ENCODE results near the gene BSDC1. TPM values are rescaled to one million over a fixed set of nuclear protein-coding genes. Genes with fewer than 3 reads are reported as not detected.

BSDC1 gene
- total RNA-seq, 2 experiments from 2014 or later = 39.8 to 43.3 TPM

DNA sequence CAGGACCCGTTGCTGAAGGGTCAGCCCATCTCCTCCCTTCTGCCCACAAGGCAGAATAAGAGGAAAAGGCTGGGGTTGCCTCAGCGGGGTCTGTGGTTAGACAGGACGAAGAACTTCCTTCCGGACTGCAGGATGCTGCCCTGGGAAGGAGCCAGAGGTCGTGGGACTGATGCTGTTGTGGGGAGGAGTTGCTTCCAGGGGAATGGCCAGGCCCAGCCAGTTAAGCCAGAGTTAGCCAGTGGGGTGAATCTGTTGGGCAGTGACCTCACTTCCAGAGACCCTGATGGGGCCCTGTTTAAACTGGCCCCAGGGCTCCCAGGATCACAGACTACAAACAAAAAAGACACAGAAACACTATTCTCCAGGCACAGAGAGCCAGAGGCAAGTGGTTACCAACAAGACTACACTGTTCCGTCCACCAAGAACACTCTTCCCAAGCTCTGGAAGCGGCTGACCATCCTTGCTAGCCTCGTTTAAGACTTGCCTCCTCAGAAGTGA is 45.0 kb downstream of the BSDC1 start:
- H3K27me3 Mint-ChIP-seq = no peaks in the 10 kb centered on the region
- no peak overlapping the region for H3K4me3 Mint-ChIP-seq
- DNase-seq (no peak), ATAC-seq (no peak)
- no peak overlapping the region for H3K27ac Mint-ChIP-seq
- CTCF ChIA-PET = no interaction called here
- H3K9me3 Mint-ChIP-seq (ENCODE audit: low read depth) = no peaks in the 10 kb centered on the region
- H3K4me1 Mint-ChIP-seq = peaks cover 39% of the 10 kb centered on the region
- H3K36me3 Mint-ChIP-seq = no peaks in the 10 kb centered on the region

DNA sequence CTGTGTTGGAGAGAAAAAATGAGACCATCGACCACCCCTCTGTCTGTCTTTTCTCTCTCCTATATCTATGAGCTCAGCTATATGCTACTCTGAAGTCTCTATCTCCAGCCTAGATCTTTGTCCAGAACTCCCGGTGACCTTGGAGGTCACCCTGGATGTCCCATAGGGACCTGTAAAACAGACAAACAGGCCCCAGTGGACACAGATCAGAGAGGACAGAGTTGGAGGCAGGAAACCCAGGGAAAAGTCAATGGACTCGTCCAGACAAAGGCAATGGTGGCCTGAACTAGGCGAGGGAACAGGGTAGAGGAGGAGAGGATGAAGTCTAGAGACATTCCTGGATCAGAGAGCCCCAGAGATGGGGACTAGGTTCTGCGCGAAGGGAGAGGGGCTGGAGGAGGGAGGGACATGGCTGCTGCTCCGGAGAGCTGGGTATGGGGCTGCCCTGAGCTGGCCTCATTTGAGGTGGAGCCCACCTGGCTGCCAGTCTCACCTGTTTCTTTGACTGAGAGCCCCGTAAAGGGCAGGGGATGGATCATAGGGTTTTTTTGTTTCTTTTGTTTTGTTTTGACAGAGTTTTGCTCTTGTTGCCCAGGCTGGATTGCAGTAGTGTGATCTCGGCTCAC is 47.6 kb downstream of the BSDC1 start:
- H3K9me3 Mint-ChIP-seq (ENCODE audit: low read depth) = no peaks in the 10 kb centered on the region

DNA sequence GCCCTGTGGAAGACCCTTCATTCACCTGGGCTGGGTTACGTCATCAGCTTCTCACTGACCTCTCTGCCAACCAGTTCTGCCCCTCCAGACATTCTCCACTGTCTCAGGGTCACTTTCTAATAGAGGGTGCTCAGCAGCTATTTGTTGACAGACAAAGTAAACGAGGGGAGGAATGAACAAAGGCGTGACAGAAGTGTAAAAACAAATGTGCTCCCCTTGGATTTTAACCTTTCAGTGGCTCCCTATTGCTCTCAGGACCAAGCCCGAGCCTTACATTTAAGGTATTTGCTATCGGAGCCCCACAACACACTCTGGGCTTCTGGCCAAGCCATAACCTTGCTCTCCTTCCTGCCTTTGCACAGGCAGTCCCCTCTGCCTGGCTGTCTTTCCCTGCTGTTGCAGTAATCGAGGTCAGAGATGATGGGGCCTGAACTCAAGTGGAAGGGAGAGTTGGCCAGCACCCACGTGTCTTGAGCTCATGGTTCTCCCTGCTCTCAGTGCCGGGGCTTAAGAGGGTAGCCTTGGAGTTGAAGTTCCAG is 48.9 kb downstream of the BSDC1 start:
- no peak overlapping the region for H3K4me3 Mint-ChIP-seq
- ATAC-seq (no peak), DNase-seq (no peak)
- no peaks in the 10 kb centered on the region for H3K36me3 Mint-ChIP-seq
- H3K9me3 Mint-ChIP-seq (ENCODE audit: low read depth) = no peaks in the 10 kb centered on the region
- H3K4me1 Mint-ChIP-seq = peaks cover 34% of the 10 kb centered on the region
- no peaks in the 10 kb centered on the region for H3K27me3 Mint-ChIP-seq
- H3K27ac Mint-ChIP-seq = no peak overlapping the region
- CTCF ChIA-PET = interaction anchor here (1.2 to 1.9 kb wide), 4 partner anchors 10 to 27 kb away, joined by 3 to 11 read pairs (median 4); partner anchors contain the start of gene MARCKSL1

More for the DNA sequence above, 47.6 kb downstream of the BSDC1 start:
- CTCF ChIA-PET = no interaction called here
- H3K4me3 Mint-ChIP-seq = no peak overlapping the region
- H3K4me1 Mint-ChIP-seq = peaks cover 38% of the 10 kb centered on the region
- DNase-seq (no peak), ATAC-seq (no peak)
- no peaks in the 10 kb centered on the region for H3K27me3 Mint-ChIP-seq
- no peak overlapping the region for H3K27ac Mint-ChIP-seq
- no peaks in the 10 kb centered on the region for H3K36me3 Mint-ChIP-seq

DNA sequence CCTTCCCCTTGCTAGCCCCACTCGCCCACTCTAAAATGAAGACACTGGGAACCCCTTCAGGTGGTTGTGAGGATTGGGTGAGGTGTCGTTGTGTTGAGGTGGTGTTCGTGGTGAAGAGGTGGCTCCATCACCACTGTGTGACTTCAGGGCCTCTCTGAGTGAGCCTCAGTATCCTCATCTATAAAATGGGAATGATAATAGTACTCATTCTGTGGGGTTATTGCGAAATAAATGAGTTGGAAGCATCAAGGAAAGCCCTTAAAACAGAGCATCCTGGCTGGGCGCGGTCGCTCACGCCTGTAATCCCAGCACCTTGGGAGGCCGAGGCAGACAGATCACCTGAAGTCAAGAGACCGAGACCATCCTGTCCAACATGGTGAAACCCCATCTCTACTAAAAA is 51.5 kb downstream of the BSDC1 start:
- DNase-seq (no peak), ATAC-seq (peak; percentile 6)
- no peak overlapping the region for H3K4me3 Mint-ChIP-seq
- H3K27me3 Mint-ChIP-seq = no peaks in the 10 kb centered on the region
- H3K9me3 Mint-ChIP-seq (ENCODE audit: low read depth) = no peaks in the 10 kb centered on the region
- CTCF ChIA-PET = interaction anchor here (1.1 to 1.9 kb wide), 2 partner anchors 16 to 29 kb away, joined by 3 to 4 read pairs; no protein-coding TSS in a partner anchor
- no peak overlapping the region for H3K27ac Mint-ChIP-seq
- no peaks in the 10 kb centered on the region for H3K36me3 Mint-ChIP-seq
- peaks cover 24% of the 10 kb centered on the region for H3K4me1 Mint-ChIP-seq

DNA sequence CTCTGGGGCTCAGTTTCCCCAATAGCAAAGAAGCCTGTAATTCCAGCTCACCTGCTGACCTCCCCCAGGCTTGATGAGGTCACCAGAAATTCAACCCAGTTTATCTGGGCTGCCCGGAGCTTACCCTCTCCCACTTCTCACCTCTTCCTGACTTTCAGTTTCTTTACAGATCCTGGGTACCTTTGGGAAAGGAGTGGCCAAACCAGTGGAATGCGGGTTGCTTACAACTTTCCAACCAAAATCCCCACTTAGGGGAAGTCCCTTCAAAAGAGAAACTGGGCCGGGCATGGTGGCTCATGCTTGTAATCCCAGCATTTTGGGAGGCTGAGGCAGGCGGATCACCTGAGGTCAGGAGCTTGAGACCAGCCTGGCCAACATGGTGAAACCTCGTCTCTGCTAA is 52.3 kb downstream of the BSDC1 start:
- no peaks in the 10 kb centered on the region for H3K9me3 Mint-ChIP-seq (ENCODE audit: low read depth)
- CTCF ChIA-PET = interaction anchor here (1.1 to 1.9 kb wide), 4 partner anchors 9 to 30 kb away, joined by 3 to 4 read pairs (median 4); no protein-coding TSS in a partner anchor
- H3K4me1 Mint-ChIP-seq = peaks cover 31% of the 10 kb centered on the region
- no peak overlapping the region for H3K4me3 Mint-ChIP-seq
- H3K27ac Mint-ChIP-seq = no peak overlapping the region
- ATAC-seq (no peak), DNase-seq (no peak)
- H3K27me3 Mint-ChIP-seq = no peaks in the 10 kb centered on the region
- H3K36me3 Mint-ChIP-seq = no peaks in the 10 kb centered on the region

DNA sequence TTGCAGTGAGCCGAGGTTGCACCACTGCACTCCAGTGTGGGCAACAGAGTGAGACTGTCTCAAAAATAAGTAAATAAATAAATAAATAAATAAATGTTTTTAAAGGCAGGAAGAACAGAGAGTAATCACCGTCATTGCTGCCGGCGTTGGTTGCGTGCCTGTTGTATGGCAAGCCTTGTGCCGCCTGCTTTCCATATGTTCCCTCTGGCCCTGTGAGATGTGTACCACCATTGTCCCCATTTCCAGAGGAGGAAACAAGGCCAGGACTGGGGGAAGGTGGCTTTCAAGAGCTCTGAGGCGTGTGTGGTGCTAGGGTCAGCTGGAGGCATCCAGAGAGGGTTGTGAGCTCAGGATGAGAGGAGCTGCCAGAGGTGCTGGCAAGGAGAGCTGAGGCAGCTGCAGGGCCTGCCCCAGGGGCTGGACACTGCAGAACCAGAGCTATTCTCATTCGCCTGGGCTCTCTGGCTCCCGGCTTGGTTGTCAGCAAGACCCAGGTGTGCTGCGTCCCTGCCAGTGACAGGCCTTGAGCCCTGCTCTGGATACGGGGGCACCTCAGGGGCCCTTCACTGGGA is 53.0 kb downstream of the BSDC1 start:
- no peaks in the 10 kb centered on the region for H3K9me3 Mint-ChIP-seq (ENCODE audit: low read depth)
- H3K36me3 Mint-ChIP-seq = no peaks in the 10 kb centered on the region
- H3K4me3 Mint-ChIP-seq = no peak overlapping the region
- no peaks in the 10 kb centered on the region for H3K27me3 Mint-ChIP-seq
- CTCF ChIA-PET = interaction anchor here (1.1 to 1.4 kb wide), 2 partner anchors 10 to 31 kb away, joined by 3 to 4 read pairs; no protein-coding TSS in a partner anchor
- DNase-seq (no peak), ATAC-seq (no peak)
- H3K27ac Mint-ChIP-seq = no peak overlapping the region
- H3K4me1 Mint-ChIP-seq = peaks cover 37% of the 10 kb centered on the region

DNA sequence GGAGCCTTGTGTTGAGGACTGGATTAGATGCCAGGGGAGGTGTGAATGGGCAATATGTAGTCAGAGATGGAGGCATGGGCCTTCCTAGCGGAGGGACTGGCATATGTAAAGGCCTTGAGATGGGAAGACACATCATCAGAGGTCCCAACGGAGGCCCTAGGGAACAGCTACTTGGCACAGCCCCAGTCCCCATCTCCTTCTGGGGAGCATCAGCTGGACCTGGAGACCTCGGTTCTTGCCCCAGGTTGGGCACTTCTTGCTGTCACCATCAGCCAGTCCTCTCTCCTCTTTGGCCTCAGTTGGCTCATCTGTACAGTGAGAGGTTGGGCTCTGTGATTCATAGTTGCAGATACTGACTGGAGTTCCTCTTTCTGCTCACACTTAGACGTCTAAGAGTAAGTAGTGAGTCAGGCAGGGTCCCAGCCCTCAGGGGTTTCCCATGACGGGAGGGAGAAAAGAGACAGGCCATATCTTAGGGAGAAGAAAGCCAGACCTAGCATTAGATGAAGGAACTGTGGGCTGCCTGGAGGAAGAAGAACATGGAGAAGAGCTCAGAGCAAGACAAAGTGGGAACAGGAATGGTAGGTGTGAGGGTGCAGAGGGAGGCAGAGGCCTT is 54.8 kb downstream of the BSDC1 start:
- CTCF ChIA-PET = no interaction called here
- H3K9me3 Mint-ChIP-seq (ENCODE audit: low read depth) = no peaks in the 10 kb centered on the region
- ATAC-seq = no peak
- DNase-seq = no peak
- no peak overlapping the region for H3K27ac Mint-ChIP-seq
- no peaks in the 10 kb centered on the region for H3K36me3 Mint-ChIP-seq
- H3K4me3 Mint-ChIP-seq = no peak overlapping the region
- peaks cover 38% of the 10 kb centered on the region for H3K4me1 Mint-ChIP-seq
- no peaks in the 10 kb centered on the region for H3K27me3 Mint-ChIP-seq

DNA sequence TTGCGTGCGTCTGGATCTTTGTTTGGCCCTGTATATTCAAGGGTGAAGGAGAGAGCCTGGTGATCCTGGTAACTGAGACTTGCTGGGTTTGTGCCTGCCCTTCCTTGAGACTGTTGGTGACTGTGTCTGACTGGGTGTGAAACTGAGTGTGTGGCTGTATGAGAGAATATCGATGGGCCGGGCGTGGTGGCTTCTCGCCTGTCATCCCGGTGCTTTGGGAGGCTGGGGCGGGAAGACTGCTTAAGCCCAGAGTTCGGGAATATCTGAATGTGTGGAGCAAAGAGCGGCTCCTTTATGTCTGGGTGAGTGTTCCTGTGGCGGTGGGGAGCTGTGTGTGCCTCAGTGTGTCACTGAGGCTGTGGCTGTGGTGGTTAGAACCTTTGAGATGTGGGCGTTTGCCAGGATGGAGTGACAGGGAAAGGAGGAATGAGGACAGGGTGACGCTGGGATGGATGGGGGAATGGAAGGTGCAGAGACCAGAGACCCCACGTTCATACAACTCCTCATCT is 55.5 kb downstream of the BSDC1 start:
- ATAC-seq (no peak), DNase-seq (no peak)
- CTCF ChIA-PET = no interaction called here
- Mint-ChIP-seq H3K27ac (no peak overlapping the region), H3K27me3 (no peaks in the 10 kb centered on the region), H3K4me1 (peaks cover 39% of the 10 kb centered on the region), H3K9me3 (ENCODE audit: low read depth) (no peaks in the 10 kb centered on the region), H3K4me3 (no peak overlapping the region), H3K36me3 (peaks cover under 1% of the 10 kb centered on the region)

DNA sequence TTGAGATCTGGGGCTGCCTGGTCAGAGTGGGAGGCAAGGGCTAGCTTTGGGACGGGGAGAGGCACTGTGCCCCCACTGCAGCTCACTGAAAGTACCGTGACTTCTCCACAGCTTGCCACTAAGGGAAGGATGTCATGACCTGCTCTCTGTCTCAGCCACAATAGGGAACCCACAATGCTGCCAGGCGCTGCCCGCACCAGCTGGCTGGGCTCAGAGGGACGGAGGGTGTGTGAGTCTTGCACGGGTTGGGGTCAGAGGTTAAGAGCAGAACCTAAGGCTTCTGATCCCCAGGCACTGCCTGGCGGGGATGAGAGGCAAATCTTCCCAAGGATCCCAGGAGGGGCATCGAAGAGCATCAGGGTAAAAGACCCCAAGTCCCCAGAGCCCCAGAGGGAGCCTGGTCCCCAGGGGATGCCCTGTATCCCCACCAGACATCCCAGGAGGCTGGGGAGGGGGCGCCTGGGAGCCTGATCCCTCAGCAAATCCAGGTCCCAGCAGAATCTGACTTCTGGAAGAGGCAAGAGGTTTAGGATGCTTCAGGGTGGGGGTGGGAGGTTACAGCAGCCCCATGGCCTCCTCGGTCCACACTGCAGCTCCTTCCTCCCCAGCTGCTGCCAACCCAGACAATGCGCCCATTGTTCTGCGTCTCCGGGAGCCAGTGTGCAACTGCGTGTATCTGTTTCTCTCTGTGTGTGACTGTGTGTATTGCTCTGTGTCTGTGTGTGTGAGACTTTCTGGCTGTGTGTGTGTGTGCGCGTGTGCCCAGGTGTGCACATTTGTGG is 56.2 kb downstream of the BSDC1 start:
- CTCF ChIA-PET = interaction anchor here (0.7 to 4.6 kb wide), 5 partner anchors 13 to 122 kb away, joined by 3 to 27 read pairs (median 3); partner anchors contain the start of gene BSDC1
- ATAC-seq (no peak), DNase-seq (peak; percentile 66)
- Mint-ChIP-seq H3K27ac (peak overlapping the region; percentile 3), H3K4me1 (peaks cover 42% of the 10 kb centered on the region), H3K27me3 (no peaks in the 10 kb centered on the region), H3K9me3 (ENCODE audit: low read depth) (no peaks in the 10 kb centered on the region), H3K36me3 (peaks cover 4% of the 10 kb centered on the region), H3K4me3 (no peak overlapping the region)

DNA sequence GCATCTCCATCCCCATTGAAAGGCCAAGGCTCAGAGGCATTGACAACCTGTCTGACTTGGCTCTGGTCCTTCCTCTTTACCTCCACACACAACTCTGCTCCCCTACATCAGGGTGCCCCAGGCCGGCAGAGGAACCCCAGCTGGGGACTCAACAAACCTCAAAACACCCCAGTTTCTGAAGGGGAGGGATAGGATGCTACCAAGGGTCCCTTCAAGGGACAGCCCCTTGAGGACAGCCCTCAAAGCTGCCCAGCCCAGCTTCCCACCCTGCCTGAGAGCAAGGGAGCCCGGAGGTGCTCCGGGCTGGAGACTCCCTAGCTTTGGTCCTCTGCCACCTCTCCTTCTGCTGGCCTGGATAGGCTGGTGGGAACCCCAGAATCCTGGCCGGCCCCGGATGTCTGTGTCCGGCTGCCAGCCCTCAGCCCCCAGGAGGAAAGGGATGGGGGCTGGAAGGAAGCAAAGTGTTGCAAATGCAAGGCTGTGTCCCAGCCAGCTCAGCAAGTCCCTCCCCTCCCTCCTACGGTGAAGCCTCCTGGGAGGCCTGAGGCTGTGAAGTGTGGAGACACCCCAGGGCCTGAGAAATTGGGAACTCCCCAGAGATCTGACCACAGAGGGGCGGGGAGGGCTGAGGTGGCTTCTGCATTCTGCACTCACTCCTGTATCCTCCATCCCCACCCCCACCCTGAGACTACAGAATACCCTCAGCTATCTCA is 57.1 kb downstream of the BSDC1 start:
- Mint-ChIP-seq H3K4me1 (peaks cover 37% of the 10 kb centered on the region), H3K27ac (no peak overlapping the region), H3K36me3 (peaks cover 7% of the 10 kb centered on the region), H3K9me3 (ENCODE audit: low read depth) (no peaks in the 10 kb centered on the region), H3K4me3 (no peak overlapping the region), H3K27me3 (no peaks in the 10 kb centered on the region)
- CTCF ChIA-PET = interaction anchor here (0.7 to 4.6 kb wide), 8 partner anchors 14 to 122 kb away, joined by 3 to 27 read pairs (median 6); partner anchors contain the start of genes BSDC1 and HDAC1
- DNase-seq = peak; percentile 68
- ATAC-seq = peak; percentile 7

DNA sequence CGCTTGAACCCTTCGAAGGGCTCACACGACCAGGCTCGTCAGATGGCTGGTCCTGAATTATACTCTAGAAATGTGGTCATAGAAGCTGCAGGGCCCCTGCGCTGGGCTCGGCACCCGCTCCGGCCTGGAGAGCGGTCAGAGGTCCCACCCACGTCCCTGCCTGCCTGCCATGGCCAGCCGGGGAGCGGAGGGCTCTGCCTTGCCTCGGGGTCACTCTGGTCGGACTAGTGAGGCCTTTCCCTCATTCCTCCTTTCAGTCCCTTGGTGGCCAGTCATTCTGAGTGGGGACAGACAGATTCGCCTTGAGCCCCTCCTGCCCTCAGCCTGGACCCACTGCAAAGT is 57.7 kb downstream of the BSDC1 start:
- no peaks in the 10 kb centered on the region for H3K9me3 Mint-ChIP-seq (ENCODE audit: low read depth)
- DNase-seq (no peak), ATAC-seq (no peak)
- H3K27ac Mint-ChIP-seq = no peak overlapping the region
- no peaks in the 10 kb centered on the region for H3K27me3 Mint-ChIP-seq
- H3K4me1 Mint-ChIP-seq = peaks cover 36% of the 10 kb centered on the region
- H3K36me3 Mint-ChIP-seq = peaks cover 13% of the 10 kb centered on the region
- CTCF ChIA-PET = interaction anchor here (0.8 to 4.6 kb wide), 10 partner anchors 8 to 323 kb away, joined by 3 to 27 read pairs (median 8); partner anchors contain the start of genes HDAC1 and KHDRBS1
- H3K4me3 Mint-ChIP-seq = no peak overlapping the region
